ENCODE data around the gene AUTS2. TPM values are rescaled to one million over a fixed set of nuclear protein-coding genes. Genes with fewer than 3 reads are reported as not detected.

Gene AUTS2
- total RNA-seq, 1 experiment from 2014 or later = 38.5 TPM

DNA sequence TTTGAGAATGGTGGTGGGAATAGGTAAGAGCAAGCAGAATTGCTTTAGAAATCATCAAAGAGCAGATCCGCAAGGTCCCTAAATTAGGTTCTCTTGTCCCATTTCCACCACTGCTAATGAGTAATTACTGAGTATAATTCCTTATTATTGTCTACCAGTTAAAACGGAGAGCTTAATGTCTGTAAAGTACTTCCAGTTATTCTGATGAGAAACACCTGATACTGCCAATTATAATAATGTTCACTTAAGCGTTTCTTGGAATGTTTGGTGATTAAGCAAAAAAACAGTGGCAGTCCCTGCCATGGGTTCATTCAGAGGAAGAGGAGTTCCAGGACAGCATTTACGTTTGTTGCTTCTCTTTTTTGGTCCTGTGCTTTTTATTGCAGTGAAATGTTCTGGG is 1175.1 kb downstream of the AUTS2 start:
- Histone ChIP-seq H3K27ac (ENCODE audit: low read length) (no peak overlapping the region), H3K9me3 (ENCODE audit: low read length) (no peaks in the 10 kb centered on the region), H3K9ac (ENCODE audit: low read length) (no peak overlapping the region), H2AFZ (ENCODE audit: low read length) (no peak overlapping the region), H3K36me3 (ENCODE audit: insufficient read depth, low read length) (peaks cover 25% of the 10 kb centered on the region), H3K9me2 (replicated peaks; ENCODE audit: insufficient read depth, low read length) (no peaks in the 10 kb centered on the region), H3K4me1 (ENCODE audit: low read length) (peaks cover 31% of the 10 kb centered on the region), H3K27me3 (ENCODE audit: low read length) (no peaks in the 10 kb centered on the region), H3K4me2 (ENCODE audit: low read depth, low read length, poor library complexity, severe bottlenecking) (no peak overlapping the region), H3K4me3 (ENCODE audit: low read length) (no peak overlapping the region), H4K20me1 (ENCODE audit: insufficient read depth, low read depth, low read length) (no peaks in the 10 kb centered on the region), H3K79me2 (ENCODE audit: low read length) (no peaks in the 10 kb centered on the region)
- no peak for DNase-seq

DNA sequence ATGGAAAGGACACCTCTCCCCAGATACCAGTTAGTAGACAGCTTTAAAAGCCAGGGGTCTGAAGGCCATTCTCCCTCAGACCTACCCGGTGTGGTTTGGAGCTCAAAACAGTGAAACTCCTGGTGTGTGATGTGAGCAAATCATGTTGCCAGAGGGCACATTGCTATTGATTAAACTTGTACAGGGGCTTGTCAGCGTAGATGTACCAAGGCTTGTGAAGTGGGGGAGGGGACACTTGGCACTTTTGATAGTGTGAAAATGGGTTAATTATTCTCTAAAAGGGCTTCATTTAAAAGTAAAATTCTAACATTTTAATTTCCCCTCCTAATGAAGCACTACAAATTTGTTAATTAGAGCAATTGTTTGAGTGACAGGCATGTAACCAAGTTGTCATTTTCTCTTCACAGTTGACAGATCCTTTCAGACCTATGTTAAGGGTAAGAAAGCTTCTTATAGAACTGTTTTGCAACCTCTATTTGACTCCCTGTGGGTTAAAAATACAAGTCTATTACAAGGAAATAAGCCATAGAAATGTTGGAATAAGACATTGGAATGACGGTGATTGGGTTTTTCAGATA is 1176.8 kb downstream of the AUTS2 start:
- Histone ChIP-seq H3K79me2 (ENCODE audit: low read length) (no peaks in the 10 kb centered on the region), H3K4me1 (ENCODE audit: low read length) (peaks cover 24% of the 10 kb centered on the region), H3K27me3 (ENCODE audit: low read length) (no peaks in the 10 kb centered on the region), H3K27ac (ENCODE audit: low read length) (no peak overlapping the region), H3K4me3 (ENCODE audit: low read length) (no peak overlapping the region), H3K9me2 (replicated peaks; ENCODE audit: insufficient read depth, low read length) (no peaks in the 10 kb centered on the region), H3K4me2 (ENCODE audit: low read depth, low read length, poor library complexity, severe bottlenecking) (no peak overlapping the region), H3K9ac (ENCODE audit: low read length) (no peak overlapping the region), H4K20me1 (ENCODE audit: insufficient read depth, low read depth, low read length) (no peaks in the 10 kb centered on the region), H3K9me3 (ENCODE audit: low read length) (no peaks in the 10 kb centered on the region), H3K36me3 (ENCODE audit: insufficient read depth, low read length) (peaks cover 21% of the 10 kb centered on the region; the same call in 1 of the 2 replicates), H2AFZ (ENCODE audit: low read length) (no peak overlapping the region)
- DNase-seq = no peak

DNA sequence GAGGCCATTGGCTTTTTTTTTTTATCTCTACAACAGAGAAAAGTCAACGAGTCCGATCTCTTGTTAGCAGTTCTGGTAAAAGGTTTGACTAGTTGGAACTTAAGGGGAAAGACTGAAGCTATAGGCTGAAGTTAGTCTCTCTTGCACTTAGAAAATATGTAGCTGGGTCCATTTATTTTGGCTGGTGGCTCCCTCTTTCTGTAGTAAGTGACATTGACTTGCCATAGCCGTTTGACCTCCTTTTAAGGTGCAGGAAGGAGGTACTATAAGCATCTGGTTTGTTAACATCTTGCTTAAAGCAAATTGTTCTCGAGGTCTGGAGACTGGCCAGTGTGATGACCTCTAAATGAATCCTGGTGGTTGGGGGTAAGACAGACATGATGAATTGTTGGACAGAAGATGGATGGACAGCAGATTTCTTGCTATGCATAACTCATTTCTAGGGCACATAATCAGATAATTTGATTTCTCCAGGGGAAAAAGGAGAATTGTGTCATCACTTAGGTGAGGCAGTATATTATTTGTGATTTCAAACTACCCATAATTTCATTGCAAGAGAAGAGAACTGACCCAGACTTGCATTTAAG is 1177.4 kb downstream of the AUTS2 start:
- Histone ChIP-seq H4K20me1 (ENCODE audit: insufficient read depth, low read depth, low read length) (no peaks in the 10 kb centered on the region), H3K27me3 (ENCODE audit: low read length) (no peaks in the 10 kb centered on the region), H2AFZ (ENCODE audit: low read length) (no peak overlapping the region), H3K9me3 (ENCODE audit: low read length) (no peaks in the 10 kb centered on the region), H3K4me1 (ENCODE audit: low read length) (peaks cover 18% of the 10 kb centered on the region), H3K9me2 (replicated peaks; ENCODE audit: insufficient read depth, low read length) (no peaks in the 10 kb centered on the region), H3K27ac (ENCODE audit: low read length) (no peak overlapping the region), H3K4me3 (ENCODE audit: low read length) (no peak overlapping the region), H3K4me2 (ENCODE audit: low read depth, low read length, poor library complexity, severe bottlenecking) (no peak overlapping the region), H3K36me3 (ENCODE audit: insufficient read depth, low read length) (peaks cover 18% of the 10 kb centered on the region; the same call in 1 of the 2 replicates), H3K9ac (ENCODE audit: low read length) (no peak overlapping the region), H3K79me2 (ENCODE audit: low read length) (no peaks in the 10 kb centered on the region)
- peak; percentile 74 for DNase-seq

DNA sequence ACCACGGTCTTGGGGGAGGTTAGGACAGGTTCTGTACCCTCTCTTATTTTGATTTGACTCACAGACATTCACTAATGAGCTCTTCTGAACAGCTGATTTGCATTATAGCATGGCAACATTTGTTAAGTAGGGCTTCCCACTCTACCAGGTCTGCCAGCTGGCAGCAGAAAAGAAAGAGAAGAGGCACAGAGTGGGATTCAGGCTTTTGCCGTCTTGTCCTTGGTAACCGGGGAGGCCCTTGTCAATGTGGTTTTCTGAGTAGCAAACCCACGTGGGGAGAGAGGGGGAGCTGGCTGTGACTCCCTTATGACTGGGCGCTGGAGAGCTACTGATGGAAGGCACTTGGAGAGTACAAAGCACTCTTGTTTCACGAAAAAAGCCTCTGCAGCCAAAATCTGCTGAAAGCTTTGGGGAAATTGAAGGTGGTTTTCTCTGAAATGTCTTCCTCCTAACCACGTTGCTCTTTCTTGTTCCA is 1178.4 kb downstream of the AUTS2 start:
- Histone ChIP-seq H3K9ac (ENCODE audit: low read length) (no peak overlapping the region), H3K9me3 (ENCODE audit: low read length) (no peaks in the 10 kb centered on the region), H3K4me3 (ENCODE audit: low read length) (no peak overlapping the region), H4K20me1 (ENCODE audit: insufficient read depth, low read depth, low read length) (no peaks in the 10 kb centered on the region), H3K27ac (ENCODE audit: low read length) (no peak overlapping the region), H3K36me3 (ENCODE audit: insufficient read depth, low read length) (peaks cover 18% of the 10 kb centered on the region; the same call in 1 of the 2 replicates), H3K27me3 (ENCODE audit: low read length) (no peaks in the 10 kb centered on the region), H3K79me2 (ENCODE audit: low read length) (no peaks in the 10 kb centered on the region), H3K9me2 (replicated peaks; ENCODE audit: insufficient read depth, low read length) (no peaks in the 10 kb centered on the region), H2AFZ (ENCODE audit: low read length) (no peak overlapping the region), H3K4me1 (ENCODE audit: low read length) (peaks cover 12% of the 10 kb centered on the region), H3K4me2 (ENCODE audit: low read depth, low read length, poor library complexity, severe bottlenecking) (no peak overlapping the region)
- no peak for DNase-seq

DNA sequence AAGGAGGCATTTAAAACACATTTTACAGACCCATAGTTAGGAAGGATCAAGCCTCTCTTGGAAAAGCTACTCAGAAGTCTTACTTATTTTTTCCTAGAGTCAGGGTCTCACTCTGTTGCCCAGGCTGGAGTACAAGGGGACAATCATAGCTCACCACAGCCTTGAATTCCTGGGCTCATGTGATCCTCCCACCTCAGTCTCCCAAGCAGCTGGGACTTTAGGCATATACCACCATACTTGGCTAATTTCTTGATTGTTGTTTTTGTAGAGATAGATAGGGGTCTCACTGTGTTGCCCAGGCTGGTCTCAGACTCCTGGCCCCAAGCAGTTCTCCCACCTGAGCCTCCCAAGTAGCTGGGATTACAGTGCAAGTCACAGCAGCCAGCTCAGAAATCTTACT is 1179.0 kb downstream of the AUTS2 start:
- Histone ChIP-seq H3K9ac (ENCODE audit: low read length) (no peak overlapping the region), H3K4me2 (ENCODE audit: low read depth, low read length, poor library complexity, severe bottlenecking) (no peak overlapping the region), H3K36me3 (ENCODE audit: insufficient read depth, low read length) (peaks cover 17% of the 10 kb centered on the region; the same call in 1 of the 2 replicates), H3K9me3 (ENCODE audit: low read length) (no peaks in the 10 kb centered on the region), H3K4me1 (ENCODE audit: low read length) (peaks cover 12% of the 10 kb centered on the region), H3K79me2 (ENCODE audit: low read length) (no peaks in the 10 kb centered on the region), H3K4me3 (ENCODE audit: low read length) (no peak overlapping the region), H3K27ac (ENCODE audit: low read length) (no peak overlapping the region), H4K20me1 (ENCODE audit: insufficient read depth, low read depth, low read length) (no peaks in the 10 kb centered on the region), H3K9me2 (replicated peaks; ENCODE audit: insufficient read depth, low read length) (no peaks in the 10 kb centered on the region), H3K27me3 (ENCODE audit: low read length) (no peaks in the 10 kb centered on the region), H2AFZ (ENCODE audit: low read length) (no peak overlapping the region)
- DNase-seq = no peak

DNA sequence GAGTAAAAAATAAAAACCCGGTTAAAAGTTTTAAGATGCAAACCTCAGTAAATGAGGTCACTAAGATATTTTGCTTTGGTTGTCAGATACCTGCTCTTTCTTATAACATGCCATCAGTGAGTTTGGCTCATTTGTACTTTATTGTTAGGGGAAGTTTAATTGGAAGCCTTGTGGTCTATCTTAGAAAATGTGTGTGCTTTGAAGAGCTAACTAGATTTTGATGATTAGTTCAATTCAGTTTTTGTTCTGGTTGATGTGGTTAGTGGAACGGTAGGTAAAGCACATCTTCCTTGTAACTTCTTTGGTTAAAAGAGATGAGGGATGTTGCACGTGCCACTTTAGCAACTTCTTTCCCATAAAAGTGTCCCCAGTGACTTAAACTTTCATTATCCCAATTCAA is 1180.3 kb downstream of the AUTS2 start:
- Histone ChIP-seq H3K4me3 (ENCODE audit: low read length) (no peak overlapping the region), H3K79me2 (ENCODE audit: low read length) (no peaks in the 10 kb centered on the region), H2AFZ (ENCODE audit: low read length) (no peak overlapping the region), H3K27ac (ENCODE audit: low read length) (no peak overlapping the region), H3K9me2 (replicated peaks; ENCODE audit: insufficient read depth, low read length) (no peaks in the 10 kb centered on the region), H3K36me3 (ENCODE audit: insufficient read depth, low read length) (peaks cover 10% of the 10 kb centered on the region; the same call in 1 of the 2 replicates), H3K4me2 (ENCODE audit: low read depth, low read length, poor library complexity, severe bottlenecking) (no peak overlapping the region), H3K27me3 (ENCODE audit: low read length) (no peaks in the 10 kb centered on the region), H3K9me3 (ENCODE audit: low read length) (no peaks in the 10 kb centered on the region), H4K20me1 (ENCODE audit: insufficient read depth, low read depth, low read length) (no peaks in the 10 kb centered on the region), H3K9ac (ENCODE audit: low read length) (no peak overlapping the region), H3K4me1 (ENCODE audit: low read length) (no peaks in the 10 kb centered on the region)
- no peak for DNase-seq

DNA sequence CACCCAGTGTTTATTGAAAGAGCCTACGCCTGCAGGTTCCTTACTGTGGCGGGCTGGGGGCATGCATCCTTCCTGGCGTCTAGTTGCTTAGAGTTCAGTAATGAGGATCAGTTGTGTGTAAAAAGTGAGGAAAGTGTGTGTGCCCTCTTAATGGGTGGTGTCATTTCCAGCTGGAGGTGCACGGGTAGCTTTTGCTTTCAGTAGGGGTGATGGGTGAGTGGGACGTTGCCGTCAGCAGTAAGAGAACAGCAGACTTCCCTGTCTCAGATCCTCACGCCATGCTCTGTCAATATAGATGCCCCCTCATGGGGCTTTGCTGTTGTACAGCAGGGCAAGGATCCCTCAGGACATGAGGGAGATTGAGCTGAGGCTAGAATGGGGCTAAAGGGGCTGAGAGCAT is 1181.0 kb downstream of the AUTS2 start:
- no peak overlapping the region for H3K27ac ChIP-seq (ENCODE audit: low read length)
- H4K20me1 ChIP-seq (ENCODE audit: insufficient read depth, low read depth, low read length) = no peaks in the 10 kb centered on the region
- no peak overlapping the region for H3K4me2 ChIP-seq (ENCODE audit: low read depth, low read length, poor library complexity, severe bottlenecking)

DNA sequence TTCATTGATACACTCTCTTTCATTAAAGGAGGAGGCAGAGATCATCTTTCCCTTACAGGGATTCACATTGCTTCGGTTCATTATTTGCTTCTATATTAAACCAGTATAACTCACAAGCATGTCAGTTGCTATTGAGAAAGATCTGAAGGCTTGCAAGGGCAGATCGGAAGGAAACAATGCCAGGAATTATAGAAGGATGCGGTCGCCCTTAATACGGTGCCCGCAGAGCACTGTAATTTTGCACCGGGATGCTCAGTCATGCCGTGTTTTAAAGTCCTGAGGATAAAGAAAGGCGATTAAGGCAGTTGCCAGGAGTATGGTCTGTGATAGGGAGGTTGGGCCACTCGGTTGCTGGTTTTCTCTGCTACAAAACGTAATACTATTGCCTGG is 1183.6 kb downstream of the AUTS2 start:
- Histone ChIP-seq H3K4me1 (ENCODE audit: low read length) (no peaks in the 10 kb centered on the region), H3K9me3 (ENCODE audit: low read length) (no peaks in the 10 kb centered on the region), H3K27ac (ENCODE audit: low read length) (no peak overlapping the region), H3K36me3 (ENCODE audit: insufficient read depth, low read length) (peaks cover 5% of the 10 kb centered on the region; the same call in 1 of the 2 replicates), H3K9ac (ENCODE audit: low read length) (no peak overlapping the region), H3K4me3 (ENCODE audit: low read length) (no peak overlapping the region), H4K20me1 (ENCODE audit: insufficient read depth, low read depth, low read length) (no peaks in the 10 kb centered on the region), H3K27me3 (ENCODE audit: low read length) (no peaks in the 10 kb centered on the region), H3K4me2 (ENCODE audit: low read depth, low read length, poor library complexity, severe bottlenecking) (no peak overlapping the region), H3K79me2 (ENCODE audit: low read length) (no peaks in the 10 kb centered on the region), H3K9me2 (replicated peaks; ENCODE audit: insufficient read depth, low read length) (no peaks in the 10 kb centered on the region), H2AFZ (ENCODE audit: low read length) (no peak overlapping the region)
- DNase-seq = no peak

More for the DNA sequence above, 1181.0 kb downstream of the AUTS2 start:
- Histone ChIP-seq H3K9me3 (ENCODE audit: low read length) (no peaks in the 10 kb centered on the region), H3K9me2 (replicated peaks; ENCODE audit: insufficient read depth, low read length) (no peaks in the 10 kb centered on the region), H3K4me3 (ENCODE audit: low read length) (no peak overlapping the region), H3K4me1 (ENCODE audit: low read length) (no peaks in the 10 kb centered on the region), H2AFZ (ENCODE audit: low read length) (no peak overlapping the region), H3K79me2 (ENCODE audit: low read length) (no peaks in the 10 kb centered on the region), H3K9ac (ENCODE audit: low read length) (no peak overlapping the region), H3K36me3 (ENCODE audit: insufficient read depth, low read length) (0 out of 2 replicates have a peak, but pooled peaks cover 6% of the 10 kb centered on the region), H3K27me3 (ENCODE audit: low read length) (no peaks in the 10 kb centered on the region)
- DNase-seq = no peak

All from Karpas-422 (cell line).